ENCODE data around the gene TTN.

Gene TTN

GRCh38 chr2:178819992-178820391 lies 12.8 kb upstream of the TTN start:
- no peak overlapping the region for H3K4me3 ChIP-seq (ENCODE audit: control insufficient read depth, low read depth, low read length)
- no peak for TF ChIP-seq CTCF (IDR thresholded peaks at IDR 0.05; ENCODE audit: control insufficient read depth, insufficient read depth, low read depth, low read length, missing control alignments)
- no peak for DNase-seq (ENCODE audit: low read depth)

- H3K4me3 ChIP-seq (ENCODE audit: control insufficient read depth, low read depth, low read length), result no peak overlapping the region
- TF ChIP-seq CTCF (IDR thresholded peaks at IDR 0.05; ENCODE audit: control insufficient read depth, insufficient read depth, low read depth, low read length, missing control alignments), result no peak
- no peak for DNase-seq (ENCODE audit: low read depth)
Observed at GRCh38 chr2:178819147-178819875, 12.1 kb upstream of the TTN start.

GRCh38 chr2:178811901-178812300 lies 4.7 kb upstream of the TTN start:
- no peak for DNase-seq (ENCODE audit: low read depth)
- no peak for TF ChIP-seq CTCF (IDR thresholded peaks at IDR 0.05; ENCODE audit: control insufficient read depth, insufficient read depth, low read depth, low read length, missing control alignments)
- no peak overlapping the region for H3K4me3 ChIP-seq (ENCODE audit: control insufficient read depth, low read depth, low read length)

- TF ChIP-seq CTCF (IDR thresholded peaks at IDR 0.05; ENCODE audit: control insufficient read depth, insufficient read depth, low read depth, low read length, missing control alignments), result no peak
- no peak overlapping the region for H3K4me3 ChIP-seq (ENCODE audit: control insufficient read depth, low read depth, low read length)
- no peak for DNase-seq (ENCODE audit: low read depth)
Observed at GRCh38 chr2:178811045-178811444, 3.8 kb upstream of the TTN start.

GRCh38 chr2:178810422-178810821 lies 3.2 kb upstream of the TTN start:
- no peak for TF ChIP-seq CTCF (IDR thresholded peaks at IDR 0.05; ENCODE audit: control insufficient read depth, insufficient read depth, low read depth, low read length, missing control alignments)
- DNase-seq (ENCODE audit: low read depth), result no peak
- no peak overlapping the region for H3K4me3 ChIP-seq (ENCODE audit: control insufficient read depth, low read depth, low read length)

GRCh38 chr2:178806543-178806942 lies 680 bp downstream of the TTN start:
- no peak overlapping the region for H3K4me3 ChIP-seq (ENCODE audit: control insufficient read depth, low read depth, low read length)
- no peak for DNase-seq (ENCODE audit: low read depth)
- no peak for TF ChIP-seq CTCF (IDR thresholded peaks at IDR 0.05; ENCODE audit: control insufficient read depth, insufficient read depth, low read depth, low read length, missing control alignments)
